OCI-M1 (cell line): ENCODE data around the gene ARHGEF4.

Source experiments
- DNase-seq: peaks from one replicate; lab custom pipeline; 2025; lab: John Stamatoyannopoulos, UW

The ARHGEF4 gene

DNA sequence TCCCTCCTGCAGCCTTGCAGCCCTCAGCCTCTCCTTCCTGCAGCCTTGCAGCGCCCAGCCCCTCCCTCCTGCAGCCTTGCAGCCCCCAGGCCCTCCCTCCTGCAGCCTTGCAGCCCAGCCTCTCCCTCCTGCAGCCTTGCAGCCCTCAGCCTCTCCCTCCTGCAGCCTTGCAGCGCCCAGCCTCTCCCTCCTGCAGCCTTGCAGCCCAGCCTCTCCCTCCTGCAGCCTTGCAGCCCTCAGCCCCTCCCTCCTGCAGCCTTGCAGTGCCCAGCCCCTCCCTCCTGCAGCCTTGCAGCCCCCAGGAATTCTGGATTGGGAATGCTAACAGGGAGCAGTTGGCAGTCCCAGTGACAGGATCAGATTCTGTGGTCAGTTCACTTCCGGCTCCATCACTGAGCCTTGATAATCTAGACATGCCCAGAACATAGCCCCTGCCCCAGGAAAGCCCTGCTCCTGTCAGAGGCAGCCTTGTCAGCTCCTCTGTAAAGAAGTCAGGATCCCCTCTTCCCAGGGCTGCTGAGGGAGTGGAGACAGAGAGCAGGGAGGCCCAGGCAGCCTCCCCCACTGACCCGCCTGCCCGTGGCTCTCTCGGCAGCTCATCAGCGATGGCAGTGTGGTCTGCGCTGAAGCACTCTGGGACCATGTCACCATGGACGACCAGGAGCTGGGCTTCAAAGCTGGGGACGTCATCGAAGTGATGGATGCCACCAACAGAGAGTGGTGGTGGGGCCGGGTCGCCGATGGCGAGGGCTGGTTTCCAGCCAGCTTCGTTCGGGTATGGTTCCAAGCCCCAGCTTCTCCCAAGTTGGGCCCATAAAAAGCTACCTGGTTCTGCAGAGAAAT is 201.8 kb downstream of the ARHGEF4 start:
- no peak for DNase-seq

DNA sequence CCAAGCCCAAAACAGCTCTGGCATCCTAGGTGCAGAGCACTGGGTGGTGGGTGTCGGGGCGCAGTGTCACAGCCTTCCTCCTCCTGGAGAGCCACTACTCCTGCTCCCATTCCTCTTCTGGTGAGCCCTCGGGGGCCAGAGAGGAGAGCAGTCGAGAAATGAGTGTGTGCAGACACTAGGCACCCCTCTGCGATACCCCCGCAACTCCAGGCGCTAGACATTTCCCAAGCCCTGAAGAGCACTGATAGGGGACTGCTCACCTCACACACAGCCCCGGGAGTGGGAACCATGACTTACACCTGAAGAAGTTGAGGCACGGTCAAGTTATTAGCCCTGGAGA is 202.4 kb downstream of the ARHGEF4 start:
- DNase-seq = no peak

- DNase-seq = no peak
Observed at GRCh38 chr2:131039535-131039907, 202.8 kb downstream of the ARHGEF4 start.

DNA sequence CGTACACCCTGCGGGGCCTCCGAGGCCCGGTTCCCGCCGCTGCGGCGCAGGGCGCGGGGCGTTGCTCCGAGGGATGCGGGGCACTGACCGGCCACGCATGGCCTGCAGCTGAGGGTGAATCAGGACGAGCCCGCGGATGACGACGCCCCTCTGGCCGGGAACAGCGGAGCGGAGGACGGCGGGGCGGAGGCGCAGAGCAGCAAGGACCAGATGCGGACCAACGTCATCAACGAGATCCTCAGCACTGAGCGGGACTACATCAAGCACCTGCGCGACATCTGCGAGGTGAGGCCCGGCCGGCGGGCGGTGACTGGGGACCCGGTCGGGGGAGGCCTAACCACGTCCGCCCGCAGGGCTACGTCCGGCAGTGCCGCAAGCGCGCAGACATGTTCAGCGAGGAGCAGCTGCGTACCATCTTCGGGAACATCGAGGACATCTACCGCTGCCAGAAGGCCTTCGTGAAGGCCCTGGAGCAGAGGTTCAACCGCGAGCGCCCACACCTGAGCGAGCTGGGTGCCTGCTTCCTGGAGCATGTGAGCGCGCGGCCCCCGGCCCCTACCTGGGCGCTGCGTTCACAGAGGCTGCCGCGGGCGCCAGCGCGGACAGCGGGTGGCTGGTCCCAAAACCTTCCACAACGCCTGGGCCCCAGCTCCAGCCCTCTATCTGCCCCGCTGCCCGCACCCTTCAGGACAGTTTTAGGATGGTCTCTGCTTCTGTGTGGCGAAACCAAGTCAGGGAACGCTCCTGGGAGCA is 203.4 kb downstream of the ARHGEF4 start:
- no peak for DNase-seq

DNA sequence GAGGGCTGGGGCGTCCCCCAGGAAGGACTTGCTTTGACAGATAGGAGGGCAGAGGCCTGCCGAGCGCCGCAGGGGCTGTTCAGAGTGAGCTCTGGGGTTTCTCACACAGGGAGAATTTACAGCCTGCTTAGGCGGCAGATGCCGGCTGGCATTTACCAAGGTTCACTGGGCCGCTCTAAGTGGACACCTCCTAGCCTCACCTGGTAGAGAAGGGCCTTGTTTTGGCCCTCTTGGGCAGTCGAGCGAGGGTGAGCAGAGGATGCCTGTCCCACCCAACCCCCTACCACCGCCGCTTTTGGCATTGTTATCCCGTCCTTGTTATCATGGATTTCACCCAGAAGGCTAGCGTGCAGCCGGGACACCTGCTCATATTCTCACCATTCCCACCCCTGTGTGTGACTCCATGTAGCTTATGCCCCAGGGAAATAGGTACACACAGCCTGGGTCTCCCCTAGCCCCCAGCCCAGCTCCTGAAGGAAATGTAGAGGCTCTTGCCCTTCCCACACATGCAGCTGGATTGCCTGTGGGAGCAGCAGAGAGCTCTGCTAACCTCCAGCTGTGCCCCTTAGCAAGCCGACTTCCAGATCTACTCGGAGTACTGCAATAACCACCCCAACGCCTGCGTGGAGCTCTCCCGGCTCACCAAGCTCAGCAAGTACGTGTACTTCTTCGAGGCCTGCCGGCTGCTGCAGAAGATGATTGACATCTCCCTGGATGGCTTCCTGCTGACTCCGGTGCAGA is 204.1 kb downstream of the ARHGEF4 start:
- DNase-seq = no peak

- DNase-seq = no peak
Observed at GRCh38 chr2:131041402-131042147, 204.9 kb downstream of the ARHGEF4 start.

GRCh38 chr2:131042148-131042775 is 205.5 kb downstream of the ARHGEF4 start:
- no peak for DNase-seq

DNA sequence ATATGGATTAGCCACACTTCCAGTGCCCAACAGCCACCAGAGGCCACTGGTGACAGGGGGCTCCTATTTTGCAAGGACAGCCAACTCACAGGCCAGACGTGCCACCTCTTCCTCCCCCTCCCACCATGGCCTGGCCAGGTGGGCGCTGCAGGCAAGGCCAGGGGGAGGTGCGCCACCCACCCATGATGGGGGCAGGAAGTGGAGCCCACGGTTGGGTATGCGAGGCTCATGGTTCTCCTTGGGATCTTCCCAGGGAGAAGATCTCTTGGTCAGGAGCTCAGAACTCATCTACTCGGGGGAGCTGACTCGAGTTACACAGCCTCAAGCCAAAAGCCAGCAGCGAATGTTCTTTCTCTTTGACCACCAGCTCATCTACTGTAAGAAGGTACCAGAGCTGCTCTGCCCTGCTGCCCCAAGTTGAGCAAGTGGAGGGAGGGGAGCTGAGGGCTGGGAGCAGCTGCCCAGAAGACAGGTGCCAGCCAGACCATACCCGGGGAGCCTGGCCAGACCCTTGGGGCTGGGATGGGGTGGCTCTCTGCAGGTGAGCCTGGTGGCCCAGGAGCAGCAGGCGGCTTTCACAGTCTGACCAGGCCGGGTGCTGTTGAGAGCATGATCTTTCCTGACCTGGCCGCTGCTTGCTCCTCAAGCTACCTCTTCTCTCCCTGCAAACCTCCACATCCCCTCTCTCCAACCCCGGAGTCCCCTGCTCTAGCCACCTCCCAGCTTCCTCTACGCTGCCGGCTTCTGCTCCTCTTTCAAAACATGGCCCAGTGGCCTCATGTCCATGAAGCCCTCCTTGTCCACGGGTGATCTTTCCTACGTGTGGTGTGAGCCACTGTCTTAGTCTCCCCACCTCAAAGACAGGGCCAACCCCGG is 206.7 kb downstream of the ARHGEF4 start:
- DNase-seq = no peak

DNA sequence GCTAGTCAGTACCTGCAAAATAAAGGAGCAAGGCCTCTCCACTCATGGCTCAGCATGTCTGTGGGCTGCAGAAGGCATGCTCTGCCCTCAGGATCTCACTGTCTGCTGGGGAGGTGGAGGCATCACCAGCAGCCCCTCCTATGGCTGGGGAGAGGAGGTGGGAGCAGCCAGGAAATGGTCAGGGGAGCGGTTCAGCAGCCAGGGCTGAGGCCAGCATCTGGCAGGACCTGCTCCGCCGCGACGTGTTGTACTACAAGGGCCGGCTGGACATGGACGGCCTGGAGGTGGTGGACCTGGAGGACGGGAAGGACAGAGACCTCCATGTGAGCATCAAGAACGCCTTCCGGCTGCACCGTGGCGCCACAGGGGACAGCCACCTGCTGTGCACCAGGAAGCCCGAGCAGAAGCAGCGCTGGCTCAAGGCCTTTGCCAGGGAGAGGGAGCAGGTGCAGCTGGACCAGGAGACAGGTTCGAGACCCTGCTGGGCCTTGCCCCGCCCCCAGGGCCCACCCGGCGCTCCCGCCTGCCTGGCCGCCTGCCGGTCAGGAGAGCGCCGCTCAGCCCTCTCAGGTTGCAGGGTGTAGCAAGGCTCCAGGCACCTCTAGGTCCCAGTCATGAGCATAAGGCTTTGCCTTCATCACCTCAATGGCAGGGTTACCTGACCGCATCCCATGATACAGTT is 207.5 kb downstream of the ARHGEF4 start:
- no peak for DNase-seq

DNA sequence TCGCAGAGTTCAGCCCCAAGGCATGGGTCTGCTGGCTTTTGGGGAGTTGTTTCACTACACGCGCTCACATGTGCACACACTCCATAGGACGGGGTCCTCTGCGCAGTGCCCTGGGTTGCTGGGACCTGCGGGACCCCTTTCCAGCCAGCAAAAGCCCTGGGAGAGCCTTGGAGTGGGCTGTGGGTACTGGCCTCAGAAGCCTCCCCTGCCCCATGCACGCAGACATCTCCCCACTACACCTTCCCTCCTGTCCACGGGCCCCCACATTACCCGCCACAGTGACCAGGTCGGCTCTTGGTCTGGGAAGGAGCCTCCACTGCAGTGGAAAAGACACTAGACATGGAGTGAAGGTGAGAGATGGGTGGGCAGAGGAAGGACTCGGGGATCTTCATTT is 208.0 kb downstream of the ARHGEF4 start:
- DNase-seq = no peak

DNA sequence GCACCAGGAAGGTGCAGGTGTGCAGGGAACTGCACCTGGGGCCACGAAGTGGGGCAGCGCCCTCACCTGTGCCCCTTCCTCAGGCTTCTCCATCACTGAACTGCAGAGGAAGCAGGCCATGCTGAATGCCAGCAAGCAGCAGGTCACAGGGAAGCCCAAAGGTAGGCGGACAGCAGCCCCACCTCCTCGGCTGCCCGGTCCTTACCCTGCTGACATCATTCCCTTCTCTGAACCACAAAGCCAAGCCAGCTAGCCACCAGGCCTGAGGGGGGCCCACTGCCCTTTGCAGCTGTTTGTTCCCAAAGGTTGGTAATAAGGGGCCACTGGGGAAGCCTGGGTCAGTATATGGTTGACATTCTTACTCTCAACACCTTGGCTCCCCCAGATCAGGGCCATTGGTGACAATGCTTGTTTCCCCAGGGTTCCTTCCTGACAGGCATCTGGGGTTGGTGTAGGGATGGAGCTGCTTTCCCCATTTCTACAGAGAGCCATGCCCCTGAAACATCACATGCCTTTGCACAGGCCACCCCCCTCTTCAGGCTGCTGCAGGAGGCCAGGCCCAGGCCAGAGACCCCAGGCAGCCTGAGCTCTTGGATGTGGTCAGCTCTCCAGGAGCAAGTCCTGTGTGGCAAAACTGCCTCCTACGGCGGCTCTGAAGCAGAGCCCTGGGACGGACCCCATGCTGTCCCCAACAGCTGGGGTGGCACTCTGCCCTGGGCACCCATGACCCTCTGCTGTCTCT is 208.7 kb downstream of the ARHGEF4 start:
- no peak for DNase-seq

DNA sequence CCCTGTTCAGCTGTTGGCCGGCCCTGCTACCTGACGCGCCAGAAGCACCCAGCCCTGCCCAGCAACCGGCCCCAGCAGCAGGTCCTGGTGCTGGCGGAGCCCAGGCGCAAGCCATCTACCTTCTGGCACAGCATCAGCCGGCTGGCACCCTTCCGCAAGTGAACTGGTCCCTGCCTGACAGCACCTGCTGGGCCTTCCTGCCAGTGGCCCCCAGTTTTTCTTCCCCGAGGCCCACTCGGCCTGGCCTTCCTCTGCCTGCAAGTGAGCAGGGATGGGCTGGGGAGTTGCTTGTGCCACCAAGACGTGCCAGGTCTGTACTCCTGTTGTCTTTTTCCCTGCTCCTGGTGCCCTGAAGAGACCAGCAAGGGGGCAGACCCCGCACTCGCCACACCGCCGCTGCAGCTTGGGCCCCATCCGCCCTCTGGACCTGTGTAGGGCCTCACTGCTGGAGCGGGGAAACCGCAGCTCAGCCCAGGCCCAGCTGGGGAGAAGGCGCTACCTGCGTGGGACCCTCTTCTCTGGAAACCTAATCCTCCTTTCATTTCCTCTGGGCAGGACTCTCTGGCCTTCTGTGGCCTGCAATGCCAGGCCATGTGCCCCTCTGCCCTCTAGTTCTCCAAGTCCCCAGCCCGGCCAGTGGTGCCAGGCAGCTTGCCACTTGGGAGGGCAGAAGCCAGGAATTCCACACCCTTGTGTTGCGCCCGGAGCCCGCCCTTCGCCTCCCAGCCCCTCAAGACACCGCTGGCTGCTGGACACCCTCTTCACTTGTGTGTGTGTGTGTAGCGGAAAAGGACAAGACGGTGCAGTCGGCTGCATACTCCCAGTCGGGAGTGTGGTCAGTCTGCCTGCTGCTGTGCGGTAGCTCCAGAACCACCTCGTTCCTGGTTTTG is 209.6 kb downstream of the ARHGEF4 start:
- DNase-seq = no peak

DNA sequence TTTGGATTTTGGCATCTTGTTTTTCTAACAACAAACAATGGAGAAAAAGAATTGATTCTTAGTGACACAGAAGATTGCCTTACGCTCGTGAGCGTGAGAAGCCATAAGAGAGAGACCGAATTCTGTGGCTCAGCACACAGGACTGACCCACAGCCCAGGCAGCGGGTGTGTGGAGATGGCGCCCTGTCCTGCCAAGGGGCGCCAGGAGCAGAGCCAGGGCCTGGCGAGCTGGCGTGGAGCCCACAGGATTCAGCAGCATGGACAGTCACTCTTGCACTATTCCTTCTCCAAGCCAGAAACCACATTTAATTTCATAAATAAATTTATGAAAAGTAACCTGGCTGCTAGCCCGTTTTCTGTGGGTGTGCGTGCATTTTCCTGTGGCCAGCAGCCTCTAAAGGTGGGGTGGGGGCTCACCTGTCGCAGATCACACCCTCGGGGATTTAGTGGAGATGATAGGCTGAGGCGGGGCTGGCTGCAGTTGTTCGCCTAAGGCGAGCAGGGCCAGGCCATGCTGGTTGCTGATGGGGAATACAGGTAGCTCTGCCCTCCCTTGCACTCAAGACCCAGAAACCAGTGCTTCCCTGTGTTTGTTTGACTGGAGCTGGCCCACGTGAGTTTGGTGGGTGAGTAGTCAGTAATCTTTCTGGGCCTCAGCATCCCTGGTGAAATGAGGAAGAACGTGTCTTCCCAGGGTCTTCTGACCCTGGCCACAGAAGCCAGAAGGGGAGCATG is 210.4 kb downstream of the ARHGEF4 start:
- no peak for DNase-seq

- DNase-seq = no peak
Observed at GRCh38 chr2:131047920-131048560, 211.3 kb downstream of the ARHGEF4 start.

DNA sequence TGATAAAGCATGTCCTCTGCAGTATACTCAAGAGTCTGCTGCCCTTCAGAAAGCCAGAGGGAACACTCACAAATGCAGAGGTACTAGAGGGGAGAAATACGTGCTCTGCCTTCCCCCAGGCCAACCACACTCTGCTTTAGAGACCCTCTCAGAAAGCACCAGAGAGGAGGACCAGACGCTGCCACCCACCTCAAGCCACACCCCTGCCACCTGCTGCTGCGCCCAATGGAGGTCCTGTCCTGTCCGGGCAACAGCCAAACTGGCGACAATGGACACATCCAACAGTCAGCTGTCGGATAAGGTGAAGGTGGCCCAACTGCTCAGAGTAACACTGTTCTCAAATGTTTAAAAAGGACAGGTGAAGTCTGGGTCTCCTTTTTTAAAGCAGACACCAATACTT is 211.9 kb downstream of the ARHGEF4 start:
- DNase-seq = no peak

DNA sequence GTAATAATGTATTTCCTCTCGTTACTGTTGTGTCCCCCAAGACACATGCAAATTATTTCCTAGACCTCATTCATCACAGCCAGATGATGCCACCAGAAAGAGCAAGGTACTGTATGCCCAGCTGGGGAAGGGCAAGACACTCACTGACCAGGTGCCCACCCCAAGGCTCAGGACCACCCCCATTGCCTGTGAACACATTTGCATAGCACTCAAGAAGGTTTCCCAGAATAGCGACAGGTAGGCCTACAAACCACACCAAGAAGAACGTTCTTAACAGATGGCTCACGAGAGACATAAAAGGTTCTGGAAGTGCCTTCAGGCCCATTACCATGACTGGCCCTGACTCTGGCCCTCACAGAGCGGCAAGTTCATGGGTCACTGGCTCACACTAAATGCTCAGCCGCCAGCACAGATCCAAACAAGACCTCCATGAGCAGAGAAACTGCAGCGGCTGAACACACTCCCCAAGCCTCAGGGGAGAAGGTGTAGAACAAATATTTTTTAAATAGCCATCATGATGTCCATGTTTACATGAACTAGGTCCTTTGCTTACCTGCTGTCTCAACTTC is 212.5 kb downstream of the ARHGEF4 start:
- no peak for DNase-seq

DNA sequence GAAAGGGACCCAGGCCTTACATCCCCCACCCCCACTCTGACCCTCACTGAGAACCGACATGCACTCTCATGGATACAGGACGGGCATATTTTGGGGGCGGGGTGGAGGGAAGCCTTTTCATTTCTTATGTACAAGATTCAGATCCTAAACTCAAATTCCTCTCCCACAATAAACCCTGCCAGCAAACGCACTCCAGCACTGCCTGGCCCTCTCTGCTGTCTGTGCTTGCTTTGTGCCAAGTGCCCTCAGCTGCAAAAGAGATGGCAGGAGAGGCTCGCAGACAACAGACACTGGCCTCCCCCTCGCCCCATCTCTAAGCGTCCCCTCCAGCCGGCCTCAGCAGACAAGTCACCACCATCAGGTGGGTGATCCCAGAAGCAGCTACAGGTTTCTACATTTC is 214.2 kb downstream of the ARHGEF4 start:
- no peak for DNase-seq
